Measurements from ENCODE around the gene TMX4.
A peak's percentile ranks its signal among the peaks of the same experiment; 100 is the strongest.

The TMX4 gene

GRCh38 chr20:8012724-8013123, 6.8 kb downstream of the TMX4 start:
- no peak for DNase-seq

GRCh38 chr20:8008733-8009132, 10.8 kb downstream of the TMX4 start:
- no peak for DNase-seq

GRCh38 chr20:8007490-8007889, 12.1 kb downstream of the TMX4 start:
- peak; percentile 9 for DNase-seq

GRCh38 chr20:8005575-8006366, 13.8 kb downstream of the TMX4 start:
- no peak for DNase-seq

- peak; percentile 40 for DNase-seq
Observed at GRCh38 chr20:8005033-8005432, 14.5 kb downstream of the TMX4 start.

DNA sequence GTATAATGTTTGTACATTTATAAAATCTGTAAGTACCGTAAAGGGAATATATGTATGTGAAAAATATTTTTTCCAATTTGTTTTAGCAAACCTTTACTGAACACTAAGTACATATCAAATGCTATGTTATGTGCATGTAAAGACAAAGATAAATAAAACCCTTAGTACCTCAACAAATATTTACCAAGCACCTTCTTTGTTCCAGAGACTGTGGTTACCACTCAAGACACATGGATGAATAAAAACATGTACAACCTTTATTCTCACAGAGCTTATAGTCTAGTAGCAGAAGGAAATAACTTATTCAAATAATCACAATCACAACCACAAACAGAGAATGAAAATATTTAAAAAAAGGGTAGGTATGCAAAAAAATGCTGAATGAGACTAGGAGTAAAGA, 17.5 kb downstream of the TMX4 start:
- no peak for DNase-seq

GRCh38 chr20:8000796-8001195, 18.8 kb downstream of the TMX4 start:
- no peak for DNase-seq

GRCh38 chr20:7996898-7997297, 22.7 kb downstream of the TMX4 start:
- no peak for DNase-seq

- no peak for DNase-seq
Observed at GRCh38 chr20:7994809-7995208, 24.8 kb downstream of the TMX4 start.

GRCh38 chr20:7993703-7994102, 25.9 kb downstream of the TMX4 start:
- no peak for DNase-seq

DNA sequence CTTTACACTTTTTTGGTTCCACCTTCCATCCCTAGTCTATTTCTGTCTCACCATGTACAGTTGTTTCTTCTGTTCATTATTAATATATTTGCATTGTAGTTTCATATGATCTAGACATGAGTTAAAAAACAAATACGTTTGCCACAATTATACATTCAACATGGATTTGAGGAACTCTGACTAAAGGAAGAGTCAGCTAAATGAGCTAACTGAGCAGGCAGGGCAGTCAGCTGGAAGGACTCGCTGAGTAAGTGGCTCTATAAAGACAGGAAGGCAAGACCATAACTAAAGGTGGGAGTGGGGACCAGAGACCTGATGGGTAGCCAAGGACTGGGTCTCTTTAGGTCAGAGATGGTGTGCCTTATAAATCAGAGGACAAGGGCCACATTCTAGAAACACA, 26.3 kb downstream of the TMX4 start:
- DNase-seq: no peak

DNA sequence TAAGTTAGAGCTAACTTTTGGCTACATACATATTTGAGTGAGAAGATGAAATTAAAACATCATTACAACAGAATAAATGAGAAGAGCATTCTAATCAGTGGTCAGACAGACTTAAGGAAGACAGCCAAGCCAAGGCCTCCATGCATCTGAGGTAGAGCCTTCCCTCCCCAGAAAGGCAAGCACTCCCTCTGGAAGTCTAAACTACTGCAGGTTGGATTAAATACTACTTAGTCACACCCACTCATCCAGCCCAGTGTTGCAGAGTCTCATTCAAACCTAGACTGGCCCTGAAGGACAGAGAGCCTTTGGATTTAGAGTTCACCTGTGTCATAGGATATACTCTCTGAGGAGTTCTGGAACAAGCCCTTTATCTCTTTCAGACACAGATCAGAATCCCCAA, 29.2 kb downstream of the TMX4 start:
- no peak for DNase-seq

DNA sequence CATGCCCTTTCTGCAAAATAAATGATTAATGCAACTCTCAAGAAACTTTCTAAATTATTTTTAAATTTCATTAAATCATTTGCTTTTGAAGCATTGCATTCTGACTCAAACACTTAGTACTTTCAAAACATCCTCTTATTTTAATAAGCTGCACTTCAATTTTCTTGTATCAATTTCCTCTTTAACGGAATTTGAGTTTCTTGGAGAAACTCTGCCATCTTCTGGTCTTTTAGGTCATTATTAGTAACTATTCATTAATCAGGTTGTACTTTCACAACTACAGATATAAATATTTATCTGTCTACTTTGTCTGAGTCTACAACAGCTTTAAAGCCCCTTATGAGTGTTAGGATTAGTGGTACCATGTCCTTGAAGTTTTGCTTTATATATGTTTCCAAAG, 30.2 kb downstream of the TMX4 start:
- no peak for DNase-seq

- DNase-seq: no peak
Observed at GRCh38 chr20:7985916-7986315, 33.6 kb downstream of the TMX4 start.

DNA sequence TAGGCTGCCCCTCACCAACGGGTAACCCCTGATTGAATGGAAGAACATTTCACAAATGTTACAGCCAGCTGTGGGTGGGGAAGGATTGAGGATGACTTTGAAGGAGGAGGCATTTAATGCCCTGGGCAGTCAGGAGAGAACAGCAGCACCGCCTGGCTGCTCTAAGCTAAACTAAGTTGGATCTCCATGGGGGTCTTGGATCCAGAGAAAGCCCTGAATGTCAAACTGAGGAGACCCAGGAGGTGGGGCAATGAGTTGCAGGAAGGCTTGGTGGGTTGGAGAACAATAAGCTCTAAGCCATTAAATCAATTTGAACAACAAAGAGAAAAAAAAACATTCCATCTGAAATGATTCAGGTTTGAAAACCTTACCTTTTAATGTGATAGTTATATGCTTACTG, 35.4 kb downstream of the TMX4 start:
- no peak for DNase-seq

DNA sequence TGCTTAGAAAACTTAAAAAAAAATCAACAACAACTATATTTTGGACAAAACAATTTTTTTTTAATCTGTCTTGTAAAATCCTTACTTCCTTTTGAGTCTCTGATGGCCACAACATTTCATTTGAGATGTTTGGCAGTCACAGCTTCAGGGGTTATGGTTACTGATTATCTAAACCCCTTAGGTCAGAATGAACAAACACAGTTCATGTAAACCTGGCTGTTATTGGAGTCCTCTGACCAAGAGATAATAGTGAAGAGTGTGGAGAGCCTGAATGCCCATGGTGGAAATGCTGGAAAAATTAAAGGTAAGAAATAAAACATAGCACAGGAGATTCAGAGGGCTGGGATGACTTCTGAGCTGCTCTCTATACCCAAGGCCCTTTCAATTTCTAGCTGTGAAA, 38.2 kb downstream of the TMX4 start:
- no peak for DNase-seq

DNA sequence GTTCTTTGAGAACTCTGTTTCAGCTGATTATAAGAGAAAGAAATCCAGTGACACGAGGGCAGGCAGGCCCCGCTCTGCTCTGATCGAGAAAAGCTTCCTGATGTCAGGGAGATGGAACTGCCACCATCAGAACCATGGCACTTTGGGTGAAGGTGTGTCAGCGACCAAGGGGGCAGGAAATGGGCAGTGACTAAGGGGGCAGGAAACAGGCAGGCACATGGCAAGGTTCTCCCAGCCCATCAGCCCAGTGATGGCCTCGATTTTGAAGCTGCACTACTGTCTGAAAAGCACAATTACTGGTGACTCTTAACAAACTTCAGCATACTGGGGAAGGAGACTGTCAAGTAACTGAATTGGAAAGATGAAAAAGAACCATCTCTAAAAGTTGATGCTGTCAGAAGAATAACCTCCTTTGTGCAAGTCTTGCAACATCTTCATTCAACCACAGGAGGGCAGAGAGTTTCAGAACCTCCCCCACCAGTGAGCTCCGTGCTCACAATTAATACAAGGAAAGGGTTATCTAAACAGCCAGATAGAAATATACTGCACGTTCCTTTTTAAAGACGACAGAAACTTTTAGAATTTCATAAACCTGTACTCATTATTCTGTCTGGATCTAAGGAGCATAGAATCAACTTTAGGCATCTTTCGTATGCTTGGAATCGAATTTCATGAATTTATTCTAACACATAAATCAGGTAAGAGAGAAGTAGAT, 39.1 kb downstream of the TMX4 start:
- peak; percentile 9 for DNase-seq

DNA sequence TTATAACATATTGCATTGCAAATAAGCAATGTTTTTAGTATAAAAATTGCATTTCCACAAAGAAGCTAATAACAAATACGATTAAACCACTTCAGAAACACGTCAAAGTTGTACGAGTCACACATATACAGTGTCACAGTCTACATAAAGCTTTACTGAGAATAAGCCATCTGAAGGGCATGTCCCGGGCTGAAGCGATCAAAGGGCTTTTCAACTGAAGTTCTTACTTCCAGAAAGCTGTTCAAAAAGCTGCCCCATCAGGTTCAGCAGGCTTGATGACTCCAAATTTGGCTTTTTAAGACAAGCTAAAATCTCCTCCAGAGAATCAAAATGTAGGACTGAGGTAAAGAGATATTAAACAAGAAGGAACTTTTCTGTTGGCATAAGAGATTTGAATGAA, 41.9 kb downstream of the TMX4 start:
- DNase-seq: no peak

DNA sequence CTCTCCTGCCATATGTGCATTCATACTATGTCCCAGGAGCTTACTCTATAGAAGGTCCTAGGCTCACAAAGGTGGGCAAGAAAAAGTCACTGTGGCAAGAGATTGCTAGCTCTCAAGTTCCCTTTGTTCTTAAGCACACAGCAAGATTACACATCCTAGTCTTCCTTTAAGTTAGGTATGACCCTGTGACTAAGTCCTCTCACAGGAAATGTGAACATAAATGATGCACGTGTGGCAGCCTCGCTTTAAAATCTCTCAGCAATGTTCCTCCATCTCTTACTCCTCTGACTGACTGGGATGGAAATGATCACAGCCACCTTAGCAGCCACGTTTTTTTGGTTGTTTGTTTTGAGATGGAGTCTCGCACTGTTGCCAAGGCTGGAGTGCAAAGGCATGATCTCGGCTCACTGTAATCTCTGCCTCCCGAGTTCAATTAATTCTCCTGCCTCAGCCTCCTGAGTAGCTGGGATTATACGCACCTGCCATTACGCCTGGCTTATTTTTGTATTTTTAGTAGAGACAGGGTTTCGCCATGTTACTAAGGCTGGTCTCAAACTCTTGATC, 43.6 kb downstream of the TMX4 start:
- no peak for DNase-seq

- DNase-seq: no peak
Observed at GRCh38 chr20:7974785-7975435, 44.7 kb downstream of the TMX4 start.

- DNase-seq: no peak
Observed at GRCh38 chr20:7971536-7972280, 47.9 kb downstream of the TMX4 start.

DNA sequence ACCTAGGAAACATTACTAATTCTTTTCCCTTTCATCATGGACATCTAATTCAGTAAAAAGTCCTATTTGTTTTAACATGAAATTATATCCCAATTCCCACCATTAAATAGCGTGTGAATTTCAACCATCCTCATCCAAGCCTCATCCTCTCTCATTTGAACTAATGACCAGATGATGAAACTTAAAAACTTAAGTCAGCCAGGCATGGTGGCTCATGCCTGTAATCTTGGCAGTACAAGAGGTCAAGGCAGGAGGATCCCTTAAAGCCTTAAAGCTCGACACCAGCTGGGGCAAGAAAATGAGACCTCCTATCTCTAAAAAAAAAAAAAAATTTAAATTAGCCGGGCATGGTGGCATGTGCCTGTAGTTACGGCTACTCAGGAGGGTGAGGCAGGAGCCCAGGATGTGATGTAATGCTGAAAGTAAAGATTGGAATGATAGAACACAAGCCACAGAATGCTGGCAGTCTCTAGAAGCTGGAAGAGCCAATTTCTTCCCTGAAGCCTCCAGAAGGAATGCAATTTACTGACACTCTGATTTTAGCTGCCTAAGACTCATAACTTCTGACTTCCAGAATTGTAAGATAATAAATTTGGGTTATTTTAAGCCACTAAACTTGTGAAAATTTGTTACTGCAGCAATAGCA, 52.2 kb downstream of the TMX4 start:
- no peak for DNase-seq

- no peak for DNase-seq
Observed at GRCh38 chr20:7966176-7966575, 53.4 kb downstream of the TMX4 start.
